Measurements from ENCODE around the gene WASHC4.

Gene WASHC4

GRCh38 chr12:105205322-105206048 is 98.0 kb downstream of the WASHC4 start:
- no peak overlapping the region for H3K4me2 ChIP-seq (ENCODE audit: low read length)
- peaks cover 8% of the 10 kb centered on the region; the same call in 1 of the 2 replicates for H3K36me3 ChIP-seq (ENCODE audit: control insufficient read depth, low read length)
- no peak overlapping the region for H3K27ac ChIP-seq (ENCODE audit: low read depth, low read length)
- no peaks in the 10 kb centered on the region for H3F3A ChIP-seq (ENCODE audit: control insufficient read depth, insufficient read depth)
- H4K20me1 ChIP-seq (ENCODE audit: control insufficient read depth, insufficient read depth, low read depth, low read length) = no peaks in the 10 kb centered on the region
- H3K4me1 ChIP-seq (ENCODE audit: control insufficient read depth, low read length) = no peaks in the 10 kb centered on the region
- H3K9me2 ChIP-seq (replicated peaks; ENCODE audit: control insufficient read depth, low read length) = no peaks in the 10 kb centered on the region
- H3K4me3 ChIP-seq (ENCODE audit: low read length) = no peak overlapping the region
- no peaks in the 10 kb centered on the region for H3K79me2 ChIP-seq (ENCODE audit: control insufficient read depth, low read length)
- no peaks in the 10 kb centered on the region for H3K27me3 ChIP-seq (ENCODE audit: control insufficient read depth, low read length)
- no peaks in the 10 kb centered on the region for H3K9me3 ChIP-seq (ENCODE audit: control insufficient read depth, insufficient read depth, low read length)
- TF ChIP-seq CTCF (IDR thresholded peaks at IDR 0.05; ENCODE audit: low read depth, low read length, poor library complexity, severe bottlenecking) = no peak

- TF ChIP-seq EZH2phosphoT487 (IDR thresholded peaks at IDR 0.05; ENCODE audit: borderline replicate concordance, low read length) (no peak), CTCF (IDR thresholded peaks at IDR 0.05; ENCODE audit: low read depth, low read length, poor library complexity, severe bottlenecking) (no peak)
- Histone ChIP-seq H3K27me3 (ENCODE audit: control insufficient read depth, low read length) (no peaks in the 10 kb centered on the region), H3K4me3 (ENCODE audit: low read length) (no peak overlapping the region), H3K4me1 (ENCODE audit: control insufficient read depth, low read length) (no peaks in the 10 kb centered on the region), H4K20me1 (ENCODE audit: control insufficient read depth, insufficient read depth, low read depth, low read length) (no peaks in the 10 kb centered on the region), H3K9me3 (ENCODE audit: control insufficient read depth, insufficient read depth, low read length) (no peaks in the 10 kb centered on the region), H3K9me2 (replicated peaks; ENCODE audit: control insufficient read depth, low read length) (no peaks in the 10 kb centered on the region), H3K79me2 (ENCODE audit: control insufficient read depth, low read length) (no peaks in the 10 kb centered on the region), H3K36me3 (ENCODE audit: control insufficient read depth, low read length) (peaks cover 8% of the 10 kb centered on the region; the same call in 1 of the 2 replicates), H3K27ac (ENCODE audit: low read depth, low read length) (no peak overlapping the region), H3K4me2 (ENCODE audit: low read length) (no peak overlapping the region), H3F3A (ENCODE audit: control insufficient read depth, insufficient read depth) (no peaks in the 10 kb centered on the region)
Observed at GRCh38 chr12:105206686-105207374, 99.3 kb downstream of the WASHC4 start.

GRCh38 chr12:105209091-105209490 is 101.6 kb downstream of the WASHC4 start:
- no peak overlapping the region for H3K27ac ChIP-seq (ENCODE audit: low read depth, low read length)
- H3K9me2 ChIP-seq (replicated peaks; ENCODE audit: control insufficient read depth, low read length) = no peaks in the 10 kb centered on the region
- H3F3A ChIP-seq (ENCODE audit: control insufficient read depth, insufficient read depth) = no peaks in the 10 kb centered on the region
- H3K4me3 ChIP-seq (ENCODE audit: low read length) = no peak overlapping the region
- H3K4me1 ChIP-seq (ENCODE audit: control insufficient read depth, low read length) = no peaks in the 10 kb centered on the region
- H3K36me3 ChIP-seq (ENCODE audit: control insufficient read depth, low read length) = peaks cover 5% of the 10 kb centered on the region; the same call in 1 of the 2 replicates
- H3K79me2 ChIP-seq (ENCODE audit: control insufficient read depth, low read length) = no peaks in the 10 kb centered on the region
- TF ChIP-seq CTCF (IDR thresholded peaks at IDR 0.05; ENCODE audit: low read depth, low read length, poor library complexity, severe bottlenecking) = no peak
- TF ChIP-seq EZH2phosphoT487 (IDR thresholded peaks at IDR 0.05; ENCODE audit: borderline replicate concordance, low read length) = no peak
- H4K20me1 ChIP-seq (ENCODE audit: control insufficient read depth, insufficient read depth, low read depth, low read length) = no peaks in the 10 kb centered on the region
- no peaks in the 10 kb centered on the region for H3K27me3 ChIP-seq (ENCODE audit: control insufficient read depth, low read length)
- H3K9me3 ChIP-seq (ENCODE audit: control insufficient read depth, insufficient read depth, low read length) = no peaks in the 10 kb centered on the region
- H3K4me2 ChIP-seq (ENCODE audit: low read length) = no peak overlapping the region
